ENCODE data around the gene USP2.
A peak's percentile ranks its signal among the peaks of the same experiment; 100 is the strongest.

Gene USP2

DNA sequence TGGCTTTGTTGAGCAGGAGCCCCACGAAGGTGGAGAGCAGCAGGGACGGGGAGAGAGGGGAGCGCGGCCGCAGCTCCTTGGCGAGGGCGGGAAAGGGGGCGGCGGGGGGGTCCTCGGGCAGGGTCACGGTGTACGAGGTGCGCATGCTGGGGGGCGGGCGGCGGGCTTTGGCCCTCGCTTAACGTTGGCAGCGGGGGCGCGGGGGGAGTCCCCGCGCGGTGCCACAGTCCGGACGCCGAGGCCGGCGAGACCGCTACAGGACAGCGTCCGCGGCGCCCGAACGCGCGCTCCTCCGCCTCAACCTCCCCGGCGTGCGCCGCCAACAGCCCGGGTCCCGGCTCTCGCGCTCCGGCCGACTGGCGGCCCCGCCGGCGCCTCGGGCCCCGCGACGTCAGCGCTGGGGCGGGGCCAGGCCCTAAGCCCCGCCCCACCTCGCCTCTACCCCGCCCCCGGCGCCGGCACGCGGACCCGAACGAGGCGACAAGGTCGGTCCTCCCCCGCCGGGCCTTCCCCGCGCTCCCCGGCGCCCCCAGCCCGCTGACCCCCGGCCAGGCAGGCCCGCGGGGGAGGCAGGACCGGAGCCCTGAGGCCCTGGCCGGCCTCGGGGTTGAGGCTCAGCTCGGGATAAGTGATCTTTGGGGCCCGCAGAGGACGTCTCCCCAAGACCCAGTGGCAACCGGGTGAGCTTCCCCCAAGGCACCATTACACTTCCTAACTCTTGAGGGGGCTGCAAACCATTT is 17.5 kb downstream of the USP2 start:
- peak in 1 of 2 donors; percentile 30 for DNase-seq (ENCODE audit: low read depth in 2 of 2)

GRCh38 chr11:119363081-119363850 is 18.2 kb downstream of the USP2 start:
- DNase-seq (ENCODE audit: low read depth in 2 of 2): no peak

GRCh38 chr11:119362741-119363080 is 18.8 kb downstream of the USP2 start:
- DNase-seq (ENCODE audit: low read depth in 2 of 2): no peak

DNA sequence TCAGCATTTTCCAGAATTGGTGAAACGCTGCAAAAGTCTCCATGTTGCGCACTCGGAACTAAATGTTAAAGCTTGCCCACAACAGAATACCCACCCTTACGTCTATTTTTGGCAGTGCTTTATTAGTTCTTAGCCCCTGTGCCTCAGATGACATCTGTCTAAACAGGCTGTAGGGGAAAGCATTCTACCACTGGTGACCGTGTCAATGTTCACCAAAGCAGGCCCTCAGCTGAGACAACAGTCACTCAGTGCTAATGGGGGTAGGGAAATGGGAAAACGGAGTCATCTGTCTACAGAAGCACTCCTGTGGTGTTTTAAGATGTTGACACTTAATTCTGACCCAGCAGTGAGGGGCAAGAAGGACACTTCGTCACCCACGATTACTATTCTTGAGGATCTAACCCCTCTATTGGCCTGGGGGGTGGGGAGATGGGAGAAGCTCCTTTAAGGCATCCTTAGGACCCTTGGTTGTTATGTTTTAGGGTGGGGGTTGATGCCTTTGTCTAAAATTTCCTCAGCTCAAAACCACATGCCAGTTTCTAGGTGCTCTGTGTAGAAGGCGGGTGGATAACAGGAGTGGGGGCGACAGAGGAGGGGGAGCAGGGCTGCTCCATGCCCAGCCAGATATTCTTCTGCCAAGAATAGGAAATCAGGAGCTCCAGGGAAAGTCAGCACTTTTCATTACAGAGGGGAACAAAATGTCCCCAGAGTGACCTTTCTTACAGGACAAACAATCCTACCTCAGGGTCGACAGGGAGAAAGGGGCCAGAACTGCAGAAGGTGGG is 19.4 kb downstream of the USP2 start:
- no peak for DNase-seq (ENCODE audit: low read depth in 2 of 2)

- no peak for DNase-seq (ENCODE audit: low read depth in 2 of 2)
Measured at GRCh38 chr11:119361056-119361787, 20.3 kb downstream of the USP2 start.

- no peak for DNase-seq (ENCODE audit: low read depth in 2 of 2)
Measured at GRCh38 chr11:119359365-119360214, 21.9 kb downstream of the USP2 start.

DNA sequence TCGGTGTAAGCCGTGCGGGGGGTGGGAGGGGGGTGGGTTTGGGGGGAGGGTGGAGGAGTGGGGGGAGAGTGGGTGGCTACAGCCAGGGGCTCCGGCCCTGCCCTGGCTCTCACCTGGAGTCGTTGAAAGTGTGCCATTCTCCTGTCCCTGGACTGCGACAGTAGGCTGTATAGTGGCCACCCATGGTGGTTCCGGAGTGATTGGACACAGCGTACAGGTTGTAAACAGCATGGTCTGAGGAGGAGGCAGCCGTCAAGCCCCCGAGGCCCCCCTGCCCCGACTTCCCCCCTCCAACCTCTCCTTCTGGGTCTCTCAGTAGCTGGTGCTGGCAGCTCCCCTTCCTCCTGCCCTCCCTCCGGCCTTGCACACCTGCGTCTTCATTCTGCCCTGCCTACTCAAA is 24.4 kb downstream of the USP2 start:
- DNase-seq (ENCODE audit: low read depth in 2 of 2): no peak

- DNase-seq (ENCODE audit: low read depth in 2 of 2): peak; percentile 28 to 35
Measured at GRCh38 chr11:119356349-119357031, 25.0 kb downstream of the USP2 start.

DNA sequence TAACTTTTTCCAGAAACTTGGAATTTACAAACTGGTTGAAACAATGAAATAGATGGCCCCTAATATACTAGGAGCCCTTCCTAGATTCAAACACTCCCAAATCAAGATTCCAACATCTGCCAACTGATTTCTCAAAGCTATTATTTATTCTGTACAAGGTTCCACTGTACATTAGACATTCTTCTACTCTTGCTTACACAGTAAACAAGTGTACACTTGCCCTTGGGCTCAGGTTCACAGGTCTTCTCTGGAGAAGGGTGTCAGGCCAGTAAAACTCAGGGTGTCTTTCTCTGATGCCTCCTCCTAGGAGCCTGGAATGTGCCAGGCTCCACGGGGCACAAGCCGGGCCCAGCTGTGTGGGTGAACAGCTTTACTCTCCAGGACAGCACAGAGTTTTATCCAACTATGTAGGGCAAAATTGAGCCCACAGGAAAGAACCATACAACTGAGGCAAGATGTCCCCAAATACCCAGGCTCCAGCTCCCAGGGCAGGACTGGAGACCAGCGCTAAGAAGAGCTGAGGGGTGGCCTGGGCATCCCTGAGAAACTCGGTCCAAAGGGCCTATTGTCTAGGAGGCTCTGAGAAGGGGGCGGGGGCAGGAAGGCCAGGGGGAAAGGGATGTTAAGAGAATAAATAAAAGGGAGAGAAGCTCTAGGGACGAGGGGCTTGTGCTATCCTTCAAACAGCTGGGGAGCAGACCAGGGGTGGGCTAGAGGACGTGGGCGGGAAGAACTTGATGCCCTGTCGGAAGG is 26.2 kb downstream of the USP2 start:
- no peak for DNase-seq (ENCODE audit: low read depth in 2 of 2)

DNA sequence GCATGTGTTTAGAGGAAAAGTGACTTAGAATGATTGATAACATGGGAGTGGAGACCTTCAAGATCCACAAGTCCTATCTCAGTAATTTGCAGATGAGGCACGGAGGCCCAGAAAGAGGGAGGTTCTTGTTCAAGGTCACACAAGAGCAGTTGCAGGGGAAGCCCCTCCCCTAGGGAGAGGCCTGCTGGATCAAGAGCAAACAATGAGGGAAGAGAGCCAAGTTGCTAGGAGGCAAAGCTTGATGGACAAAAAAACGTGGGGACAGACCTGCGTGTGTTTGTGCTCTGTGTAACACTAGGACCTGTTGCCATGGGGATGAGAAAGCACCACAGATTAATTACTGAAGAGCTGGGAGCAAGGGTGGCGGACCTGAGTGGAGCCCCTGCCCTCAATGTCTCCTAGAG is 28.6 kb downstream of the USP2 start:
- DNase-seq (ENCODE audit: low read depth in 2 of 2): no peak

DNA sequence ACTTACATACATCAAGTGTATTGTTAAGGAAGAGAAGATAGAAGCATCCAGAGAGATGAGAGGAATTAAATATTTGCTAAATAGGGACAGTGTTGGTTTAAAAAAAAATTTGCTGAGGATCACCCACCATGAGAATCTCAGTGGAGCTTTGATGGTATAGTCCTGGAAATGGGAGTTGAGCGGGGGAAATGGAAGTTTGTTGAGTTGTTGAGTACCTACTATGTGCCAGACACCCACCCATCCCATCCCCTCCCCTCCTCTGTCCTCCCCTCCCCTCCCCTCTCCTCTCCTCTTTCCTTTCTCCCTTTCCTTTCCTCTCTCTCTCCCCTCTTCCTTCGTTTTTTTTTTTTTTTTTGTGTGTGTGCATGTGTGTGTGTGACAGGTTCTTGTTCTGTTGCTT is 30.3 kb downstream of the USP2 start:
- no peak for DNase-seq (ENCODE audit: low read depth in 2 of 2)

- no peak for DNase-seq (ENCODE audit: low read depth in 2 of 2)
Measured at GRCh38 chr11:119350302-119350701, 31.2 kb downstream of the USP2 start.

DNA sequence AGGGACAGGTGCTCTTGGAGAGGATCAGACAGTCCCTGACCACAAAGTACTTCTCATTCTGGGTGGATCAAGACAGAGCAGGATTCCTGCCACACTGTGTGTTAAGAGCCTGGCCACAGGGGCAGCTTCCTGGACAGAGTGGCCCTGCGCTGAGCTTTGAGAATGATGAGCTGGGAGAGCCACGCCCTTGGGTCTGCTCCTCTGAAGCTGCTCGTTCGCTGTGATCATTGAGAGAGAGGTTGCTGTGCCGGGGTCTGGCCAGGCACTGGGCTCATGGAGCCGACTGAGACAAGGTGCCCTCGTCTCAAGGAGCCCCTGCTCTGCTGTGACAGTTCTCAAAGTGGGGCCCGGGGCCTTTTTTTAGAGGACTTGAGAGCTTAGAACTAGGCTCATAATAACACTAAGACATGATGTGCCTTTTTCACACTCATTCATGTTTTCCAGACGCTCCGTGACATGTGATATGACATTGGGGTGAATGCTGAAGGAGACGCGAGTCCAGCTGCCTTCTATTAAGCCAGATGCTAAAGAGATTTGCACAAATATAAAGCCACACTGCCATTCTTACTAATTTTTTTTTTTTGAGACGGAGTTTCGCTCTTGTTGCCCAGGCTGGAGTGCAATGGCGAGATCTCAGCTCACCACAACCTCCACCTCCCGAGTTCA is 33.4 kb downstream of the USP2 start:
- DNase-seq (ENCODE audit: low read depth in 2 of 2): no peak

DNA sequence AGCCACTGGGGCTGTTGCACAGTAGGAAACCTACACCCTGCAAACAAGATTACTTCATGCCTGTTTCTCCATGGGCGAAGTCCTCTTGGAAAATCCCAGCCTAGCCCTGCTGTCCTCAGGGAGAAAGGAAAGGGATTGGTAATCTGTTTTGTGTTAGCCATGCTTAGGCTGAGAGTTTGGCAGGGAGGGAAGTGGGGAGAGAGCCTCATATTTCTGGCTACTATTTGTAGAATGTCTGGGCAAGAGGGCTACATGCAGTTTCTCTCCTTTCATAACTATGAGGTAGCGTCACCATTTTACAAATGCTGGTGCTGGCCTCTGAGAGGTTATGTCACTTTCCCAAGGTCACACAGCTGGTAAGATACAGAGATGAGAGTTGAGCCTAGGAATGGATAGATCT is 34.2 kb downstream of the USP2 start:
- DNase-seq (ENCODE audit: low read depth in 2 of 2): no peak

DNA sequence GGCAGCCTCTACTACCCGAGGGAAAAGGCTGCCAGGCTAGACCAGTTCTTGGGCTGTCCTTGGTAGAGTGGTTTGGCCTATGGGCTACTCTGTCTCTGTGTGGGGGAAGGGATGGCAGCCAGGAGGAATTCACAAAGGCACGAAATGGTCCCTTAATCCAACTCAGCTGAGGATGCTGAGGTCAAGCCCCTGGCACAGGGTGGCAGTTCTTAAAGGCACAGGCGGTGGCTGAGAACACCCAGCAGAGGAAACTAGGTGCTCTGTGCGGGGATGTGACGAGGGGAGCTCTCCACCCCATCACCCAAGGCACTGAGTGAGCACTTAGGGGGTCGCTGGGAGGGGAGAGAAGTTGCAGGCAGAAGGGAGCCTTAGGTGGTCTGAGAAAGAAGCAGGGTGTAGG is 34.9 kb downstream of the USP2 start, which contains the start of gene MFRP:
MFRP (minus strand) TSS at position 101 of the 400 bp plus-strand sequence. CDS start 192 bp downstream, outside the sequence.
- no peak for DNase-seq (ENCODE audit: low read depth in 2 of 2)

- no peak for DNase-seq (ENCODE audit: low read depth in 2 of 2)
Measured at GRCh38 chr11:119345685-119346084, 35.8 kb downstream of the USP2 start.

DNA sequence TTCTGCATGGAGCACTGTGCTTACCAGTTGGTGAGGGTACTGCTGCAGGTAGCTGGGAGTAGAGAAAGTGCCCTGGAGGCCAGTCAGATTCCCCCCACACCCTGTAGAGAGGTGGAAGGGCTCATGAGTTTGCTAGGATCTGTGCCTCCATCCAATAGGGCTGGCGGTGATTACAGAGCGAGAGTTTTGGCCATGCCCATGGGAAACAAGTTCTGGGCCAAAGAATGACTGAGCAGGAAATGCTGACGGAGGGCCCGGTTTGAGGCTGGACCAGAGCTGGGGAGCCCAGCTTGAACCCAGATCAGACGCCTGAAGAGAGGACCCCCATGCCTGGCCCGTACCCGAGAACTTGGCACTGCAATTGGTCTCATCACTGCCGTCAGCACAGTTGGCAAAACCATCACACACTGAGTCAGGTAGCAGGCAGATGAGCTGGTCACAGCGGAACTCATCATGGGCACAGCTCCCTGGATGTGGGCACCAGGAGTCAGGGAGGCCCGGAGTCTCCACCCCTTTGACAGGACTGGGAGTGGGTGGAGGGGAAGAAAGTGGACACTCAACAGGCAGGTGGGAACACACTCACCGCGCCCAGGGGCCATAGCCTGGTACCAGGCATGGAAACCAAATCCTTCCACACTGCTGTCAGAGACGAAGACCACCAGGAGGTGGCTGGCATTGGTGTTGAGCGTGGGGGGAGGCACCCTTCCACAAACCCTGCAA is 37.0 kb downstream of the USP2 start:
- DNase-seq (ENCODE audit: low read depth in 2 of 2): no peak

GRCh38 chr11:119343726-119344125 is 37.8 kb downstream of the USP2 start:
- no peak for DNase-seq (ENCODE audit: low read depth in 2 of 2)
